ENCODE results near the gene TASOR2.

DNA sequence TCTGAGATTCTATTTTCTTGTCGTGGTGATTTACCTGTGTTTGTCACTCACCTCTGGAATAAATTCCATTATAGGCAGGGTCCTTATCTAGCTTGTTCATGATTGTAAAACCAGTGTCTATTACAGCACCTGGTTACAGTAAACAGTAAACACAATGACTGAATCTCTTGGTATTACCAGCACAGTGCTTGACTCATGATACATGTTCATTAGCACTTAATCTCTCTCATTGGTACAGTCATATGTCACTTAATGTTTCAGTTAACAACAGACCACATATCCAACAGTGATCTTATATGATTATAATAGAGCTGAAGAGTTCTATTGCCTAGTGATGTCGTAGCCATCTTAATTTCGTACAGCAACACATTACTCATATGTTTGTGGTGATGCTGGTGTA lies 1.6 kb upstream of the TASOR2 start:
- TF ChIP-seq, protein P1, sequence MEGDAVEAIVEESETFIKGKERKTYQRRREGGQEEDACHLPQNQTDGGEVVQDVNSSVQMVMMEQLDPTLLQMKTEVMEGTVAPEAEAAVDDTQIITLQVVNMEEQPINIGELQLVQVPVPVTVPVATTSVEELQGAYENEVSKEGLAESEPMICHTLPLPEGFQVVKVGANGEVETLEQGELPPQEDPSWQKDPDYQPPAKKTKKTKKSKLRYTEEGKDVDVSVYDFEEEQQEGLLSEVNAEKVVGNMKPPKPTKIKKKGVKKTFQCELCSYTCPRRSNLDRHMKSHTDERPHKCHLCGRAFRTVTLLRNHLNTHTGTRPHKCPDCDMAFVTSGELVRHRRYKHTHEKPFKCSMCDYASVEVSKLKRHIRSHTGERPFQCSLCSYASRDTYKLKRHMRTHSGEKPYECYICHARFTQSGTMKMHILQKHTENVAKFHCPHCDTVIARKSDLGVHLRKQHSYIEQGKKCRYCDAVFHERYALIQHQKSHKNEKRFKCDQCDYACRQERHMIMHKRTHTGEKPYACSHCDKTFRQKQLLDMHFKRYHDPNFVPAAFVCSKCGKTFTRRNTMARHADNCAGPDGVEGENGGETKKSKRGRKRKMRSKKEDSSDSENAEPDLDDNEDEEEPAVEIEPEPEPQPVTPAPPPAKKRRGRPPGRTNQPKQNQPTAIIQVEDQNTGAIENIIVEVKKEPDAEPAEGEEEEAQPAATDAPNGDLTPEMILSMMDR (IDR thresholded peaks at IDR 0.05; ENCODE audit: insufficient read depth, low read depth, low read length) = no peak
- TF ChIP-seq EZH2 (IDR thresholded peaks at IDR 0.05; ENCODE audit: insufficient read depth, low read length) = no peak

Measured in astrocyte (in vitro differentiated cells and primary cell).